GM23338 (cell line): ENCODE data around the gene IL22RA2. TPM values are rescaled to one million over a fixed set of nuclear protein-coding genes. Genes with fewer than 3 reads are reported as not detected.

ENCODE experiments used
- ATAC-seq: fragments of 200-7000 bp; cut with Tn5 transposase; 3 replicates; pipeline ENCODE4 v1.9.1; 2020
- DNase-seq: peaks from one replicate; pipeline ENCODE4 v3.0.0-alpha.2; 2015; ENCODE audit warnings: low spot score
- H2AFZ ChIP-seq: fragments of 200-600 bp; sonication (generic); 2 replicates; pipeline ENCODE4 v1.8.0; 2016; ENCODE audit warnings: antibody characterized with exemption, mild to moderate bottlenecking, moderate library complexity
- H3F3A ChIP-seq: fragments of 200-600 bp; sonication (generic); replicated peaks from 2 replicates; pipeline ENCODE4 v1.8.0; 2017; ENCODE audit warnings: antibody characterized with exemption, mixed run types, low read depth
- H3K27ac ChIP-seq: fragments of 200-600 bp; sonication (generic); 2 replicates; pipeline ENCODE4 v1.6.1; 2016; ENCODE audit warnings: low read depth
- H3K27me3 ChIP-seq: fragments of 200-600 bp; sonication (generic); 2 replicates; pipeline ENCODE4 v1.8.0; 2016; ENCODE audit warnings: mild to moderate bottlenecking, mixed run types, moderate library complexity; ENCODE audit not compliant: insufficient read depth
- H3K36me3 ChIP-seq: fragments of 200-600 bp; sonication (generic); 2 replicates; pipeline ENCODE4 v1.8.0; 2016; ENCODE audit warnings: mild to moderate bottlenecking; ENCODE audit not compliant: insufficient read depth
- H3K4me1 ChIP-seq: fragments of 200-600 bp; sonication (generic); 2 replicates; pipeline ENCODE4 v1.8.0; 2016; ENCODE audit warnings: mild to moderate bottlenecking, moderate library complexity; ENCODE audit not compliant: insufficient read depth
- H3K4me2 ChIP-seq: fragments of 200-600 bp; sonication (generic); 2 replicates; pipeline ENCODE4 v1.7.1; 2017; ENCODE audit warnings: mixed run types
- H3K4me3 ChIP-seq: fragments of 200-600 bp; sonication (generic); 2 replicates; pipeline ENCODE4 v1.6.1; 2016; ENCODE audit warnings: mixed run types
- H3K79me2 ChIP-seq: fragments of 200-600 bp; sonication (generic); replicated peaks from 2 replicates; pipeline ENCODE4 v1.8.0; 2017; ENCODE audit warnings: mild to moderate bottlenecking; ENCODE audit not compliant: insufficient read depth
- H3K9me2 ChIP-seq: fragments of 200-600 bp; sonication (generic); 2 replicates; pipeline ENCODE4 v1.8.0; 2017; ENCODE audit not compliant: insufficient read depth
- H4K20me1 ChIP-seq: fragments of 200-600 bp; sonication (generic); replicated peaks from 2 replicates; pipeline ENCODE4 v1.8.0; 2017; ENCODE audit warnings: mild to moderate bottlenecking; ENCODE audit not compliant: insufficient read depth
- H3K27ac Mint-ChIP-seq: 2 replicates; pipeline ENCODE4 v1.8.0; 2020; ENCODE audit warnings: inconsistent platforms, mild to moderate bottlenecking, moderate library complexity, mixed read lengths
- H3K27me3 Mint-ChIP-seq: 3 replicates; pipeline ENCODE4 v1.8.0; 2022; ENCODE audit warnings: low read depth, mild to moderate bottlenecking, moderate library complexity, mixed read lengths, inconsistent platforms; ENCODE audit not compliant: insufficient read depth, poor library complexity
- H3K36me3 Mint-ChIP-seq: 3 replicates; pipeline ENCODE4 v1.8.0; 2021; ENCODE audit warnings: low read depth, mild to moderate bottlenecking, inconsistent platforms, moderate library complexity, mixed read lengths
- H3K4me1 Mint-ChIP-seq: 3 replicates; pipeline ENCODE4 v1.8.0; 2020; ENCODE audit warnings: mild to moderate bottlenecking, inconsistent platforms, mixed read lengths
- H3K4me3 Mint-ChIP-seq: 3 replicates; pipeline ENCODE4 v1.8.0; 2021; ENCODE audit warnings: moderate library complexity, mild to moderate bottlenecking, inconsistent platforms, mixed read lengths
- H3K9me3 Mint-ChIP-seq: 3 replicates; pipeline ENCODE4 v1.8.0; 2020; ENCODE audit warnings: moderate library complexity, mild to moderate bottlenecking, inconsistent platforms, mixed read lengths
- EZH2 ChIP-seq: fragments of 200-600 bp; sonication (generic); IDR thresholded peaks from one replicate; pipeline ENCODE4 v1.8.0; 2017; ENCODE audit warnings: antibody characterized with exemption, mild to moderate bottlenecking, low read depth; ENCODE audit not compliant: unreplicated experiment
- JUNB ChIP-seq: IDR thresholded peaks from one replicate; pipeline ENCODE4 v1.6.1; 2016; ENCODE audit warnings: antibody characterized with exemption; ENCODE audit not compliant: unreplicated experiment
- NANOG ChIP-seq: IDR thresholded peaks from 2 replicates; pipeline ENCODE4 v1.6.1; 2016; ENCODE audit warnings: antibody characterized with exemption, borderline replicate concordance
- POLR2AphosphoS5 ChIP-seq: IDR thresholded peaks from 2 replicates; pipeline ENCODE4 v1.6.1; 2016; ENCODE audit warnings: antibody characterized with exemption, low read depth
- STAT1 ChIP-seq: IDR thresholded peaks from one replicate; pipeline ENCODE4 v1.6.1; 2016; ENCODE audit warnings: antibody characterized with exemption; ENCODE audit not compliant: unreplicated experiment
- ZNF114 ChIP-seq: fragments of 250-450 bp; sonication (Bioruptor Pico); IDR thresholded peaks from 2 replicates; pipeline ENCODE4 v1.5.0; 2020; ENCODE audit warnings: mild to moderate bottlenecking, moderate library complexity
- polyA plus RNA-seq: library from polyadenylated mRNA; unstranded; fragments of >200 nt; fragmentation: Nextera tagmentation; extraction: Ambion mirVana; gene quantifications from 2 replicates; pipeline ENCODE4 v1.2.1, GENCODE V29; 2016
- total RNA-seq: library from RNA; depleted of rRNA; stranded (reverse); fragments of >200 nt; shearing (Covaris generic); gene quantifications from 2 replicates; pipeline ENCODE4 v1.2.3, GENCODE V29; 2014
- TF ChIP-seq, protein P1 (sequence below): fragments of 250-450 bp; sonication (Bioruptor Pico); IDR thresholded peaks from 2 replicates; pipeline ENCODE4 v1.5.0; 2020; ENCODE audit warnings: mild to moderate bottlenecking, moderate library complexity
- TF ChIP-seq, protein P2 (sequence below): IDR thresholded peaks from 2 replicates; pipeline ENCODE4 v1.6.1; 2016; ENCODE audit warnings: antibody characterized with exemption

IL22RA2 gene
- total and polyA plus RNA-seq, 2 experiments from 2014 or later, result not detected

DNA sequence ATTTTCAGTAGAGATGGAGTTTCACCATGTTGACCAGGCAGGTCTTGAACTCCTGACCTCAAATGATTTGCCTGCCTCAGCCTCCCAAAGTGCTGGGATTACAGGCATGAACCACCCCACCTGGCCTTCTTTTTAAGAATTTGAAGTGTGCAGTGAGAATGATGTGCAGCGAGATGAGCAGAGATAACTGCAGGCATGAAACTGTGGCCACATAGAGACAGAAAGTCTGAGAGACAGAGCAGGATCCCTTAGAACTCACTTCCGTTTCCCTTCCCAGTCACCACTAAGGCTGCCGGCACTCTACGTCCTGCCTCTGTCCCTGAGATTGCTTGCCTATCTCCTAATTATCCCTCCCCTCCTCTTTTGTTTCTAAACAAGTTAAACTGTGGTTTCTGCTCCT, 27.2 kb downstream of the IL22RA2 start (continued):
- TF ChIP-seq, protein P1, sequence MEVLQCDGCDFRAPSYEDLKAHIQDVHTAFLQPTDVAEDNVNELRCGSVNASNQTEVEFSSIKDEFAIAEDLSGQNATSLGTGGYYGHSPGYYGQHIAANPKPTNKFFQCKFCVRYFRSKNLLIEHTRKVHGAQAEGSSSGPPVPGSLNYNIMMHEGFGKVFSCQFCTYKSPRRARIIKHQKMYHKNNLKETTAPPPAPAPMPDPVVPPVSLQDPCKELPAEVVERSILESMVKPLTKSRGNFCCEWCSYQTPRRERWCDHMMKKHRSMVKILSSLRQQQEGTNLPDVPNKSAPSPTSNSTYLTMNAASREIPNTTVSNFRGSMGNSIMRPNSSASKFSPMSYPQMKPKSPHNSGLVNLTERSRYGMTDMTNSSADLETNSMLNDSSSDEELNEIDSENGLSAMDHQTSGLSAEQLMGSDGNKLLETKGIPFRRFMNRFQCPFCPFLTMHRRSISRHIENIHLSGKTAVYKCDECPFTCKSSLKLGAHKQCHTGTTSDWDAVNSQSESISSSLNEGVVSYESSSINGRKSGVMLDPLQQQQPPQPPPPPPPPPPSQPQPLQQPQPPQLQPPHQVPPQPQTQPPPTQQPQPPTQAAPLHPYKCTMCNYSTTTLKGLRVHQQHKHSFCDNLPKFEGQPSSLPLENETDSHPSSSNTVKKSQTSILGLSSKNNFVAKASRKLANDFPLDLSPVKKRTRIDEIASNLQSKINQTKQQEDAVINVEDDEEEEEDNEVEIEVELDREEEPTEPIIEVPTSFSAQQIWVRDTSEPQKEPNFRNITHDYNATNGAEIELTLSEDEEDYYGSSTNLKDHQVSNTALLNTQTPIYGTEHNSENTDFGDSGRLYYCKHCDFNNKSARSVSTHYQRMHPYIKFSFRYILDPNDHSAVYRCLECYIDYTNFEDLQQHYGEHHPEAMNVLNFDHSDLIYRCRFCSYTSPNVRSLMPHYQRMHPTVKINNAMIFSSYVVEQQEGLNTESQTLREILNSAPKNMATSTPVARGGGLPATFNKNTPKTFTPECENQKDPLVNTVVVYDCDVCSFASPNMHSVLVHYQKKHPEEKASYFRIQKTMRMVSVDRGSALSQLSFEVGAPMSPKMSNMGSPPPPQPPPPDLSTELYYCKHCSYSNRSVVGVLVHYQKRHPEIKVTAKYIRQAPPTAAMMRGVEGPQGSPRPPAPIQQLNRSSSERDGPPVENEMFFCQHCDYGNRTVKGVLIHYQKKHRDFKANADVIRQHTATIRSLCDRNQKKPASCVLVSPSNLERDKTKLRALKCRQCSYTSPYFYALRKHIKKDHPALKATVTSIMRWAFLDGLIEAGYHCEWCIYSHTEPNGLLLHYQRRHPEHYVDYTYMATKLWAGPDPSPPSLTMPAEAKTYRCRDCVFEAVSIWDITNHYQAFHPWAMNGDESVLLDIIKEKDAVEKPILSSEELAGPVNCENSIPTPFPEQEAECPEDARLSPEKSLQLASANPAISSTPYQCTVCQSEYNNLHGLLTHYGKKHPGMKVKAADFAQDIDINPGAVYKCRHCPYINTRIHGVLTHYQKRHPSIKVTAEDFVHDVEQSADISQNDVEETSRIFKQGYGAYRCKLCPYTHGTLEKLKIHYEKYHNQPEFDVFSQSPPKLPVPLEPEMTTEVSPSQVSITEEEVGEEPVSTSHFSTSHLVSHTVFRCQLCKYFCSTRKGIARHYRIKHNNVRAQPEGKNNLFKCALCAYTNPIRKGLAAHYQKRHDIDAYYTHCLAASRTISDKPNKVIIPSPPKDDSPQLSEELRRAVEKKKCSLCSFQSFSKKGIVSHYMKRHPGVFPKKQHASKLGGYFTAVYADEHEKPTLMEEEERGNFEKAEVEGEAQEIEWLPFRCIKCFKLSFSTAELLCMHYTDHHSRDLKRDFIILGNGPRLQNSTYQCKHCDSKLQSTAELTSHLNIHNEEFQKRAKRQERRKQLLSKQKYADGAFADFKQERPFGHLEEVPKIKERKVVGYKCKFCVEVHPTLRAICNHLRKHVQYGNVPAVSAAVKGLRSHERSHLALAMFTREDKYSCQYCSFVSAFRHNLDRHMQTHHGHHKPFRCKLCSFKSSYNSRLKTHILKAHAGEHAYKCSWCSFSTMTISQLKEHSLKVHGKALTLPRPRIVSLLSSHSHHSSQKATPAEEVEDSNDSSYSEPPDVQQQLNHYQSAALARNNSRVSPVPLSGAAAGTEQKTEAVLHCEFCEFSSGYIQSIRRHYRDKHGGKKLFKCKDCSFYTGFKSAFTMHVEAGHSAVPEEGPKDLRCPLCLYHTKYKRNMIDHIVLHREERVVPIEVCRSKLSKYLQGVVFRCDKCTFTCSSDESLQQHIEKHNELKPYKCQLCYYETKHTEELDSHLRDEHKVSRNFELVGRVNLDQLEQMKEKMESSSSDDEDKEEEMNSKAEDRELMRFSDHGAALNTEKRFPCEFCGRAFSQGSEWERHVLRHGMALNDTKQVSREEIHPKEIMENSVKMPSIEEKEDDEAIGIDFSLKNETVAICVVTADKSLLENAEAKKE (CRISPR knock-in tag), result no peak
- TF ChIP-seq STAT1, result no peak
- no peak for TF ChIP-seq JUNB
- no peak for TF ChIP-seq NANOG
- TF ChIP-seq ZNF114, result no peak
- TF ChIP-seq POLR2AphosphoS5, result no peak
- TF ChIP-seq EZH2, result no peak
- TF ChIP-seq, protein P2, sequence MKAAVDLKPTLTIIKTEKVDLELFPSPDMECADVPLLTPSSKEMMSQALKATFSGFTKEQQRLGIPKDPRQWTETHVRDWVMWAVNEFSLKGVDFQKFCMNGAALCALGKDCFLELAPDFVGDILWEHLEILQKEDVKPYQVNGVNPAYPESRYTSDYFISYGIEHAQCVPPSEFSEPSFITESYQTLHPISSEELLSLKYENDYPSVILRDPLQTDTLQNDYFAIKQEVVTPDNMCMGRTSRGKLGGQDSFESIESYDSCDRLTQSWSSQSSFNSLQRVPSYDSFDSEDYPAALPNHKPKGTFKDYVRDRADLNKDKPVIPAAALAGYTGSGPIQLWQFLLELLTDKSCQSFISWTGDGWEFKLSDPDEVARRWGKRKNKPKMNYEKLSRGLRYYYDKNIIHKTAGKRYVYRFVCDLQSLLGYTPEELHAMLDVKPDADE, result no peak

DNA sequence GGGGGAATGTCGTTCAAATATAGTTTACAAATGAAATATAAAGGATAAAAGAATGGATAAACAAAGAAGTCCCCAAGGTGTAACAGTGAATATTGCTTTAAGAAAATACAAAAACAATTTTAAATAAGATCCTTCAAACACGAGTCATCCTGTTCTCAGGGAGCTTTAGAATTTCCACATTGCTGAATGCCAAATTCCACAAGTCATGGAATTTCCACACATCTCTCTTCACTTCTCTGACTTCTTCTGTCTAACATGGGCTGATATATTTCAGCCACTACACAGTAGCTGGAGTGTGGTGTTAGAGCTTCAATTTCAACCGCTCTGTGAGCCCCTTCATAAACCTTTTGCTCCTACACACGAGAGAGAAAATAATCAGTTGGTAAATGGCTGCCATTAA, 28.0 kb downstream of the IL22RA2 start:
- no peak overlapping the region for H3K27ac ChIP-seq
- no peaks in the 10 kb centered on the region for H3K36me3 Mint-ChIP-seq
- H2AFZ ChIP-seq, result no peak overlapping the region
- no peaks in the 10 kb centered on the region for H3K79me2 ChIP-seq
- no peaks in the 10 kb centered on the region for H3K27me3 ChIP-seq
- H3K27me3 Mint-ChIP-seq, result peaks cover 4% of the 10 kb centered on the region
- no peaks in the 10 kb centered on the region for H3F3A ChIP-seq
- no peaks in the 10 kb centered on the region; the same call in 1 of the 2 replicates for H3K36me3 ChIP-seq
- H4K20me1 ChIP-seq, result no peaks in the 10 kb centered on the region
- H3K9me2 ChIP-seq, result 0 out of 2 replicates have a peak, but pooled peaks cover 3% of the 10 kb centered on the region
- peaks cover 2% of the 10 kb centered on the region; the same call in 1 of the 3 replicates for H3K9me3 Mint-ChIP-seq
- DNase-seq (no peak), ATAC-seq (no peak)
- no peak overlapping the region for H3K4me3 Mint-ChIP-seq
- no peak overlapping the region for H3K27ac Mint-ChIP-seq
- H3K4me2 ChIP-seq, result no peak overlapping the region
- H3K4me1 ChIP-seq, result no peaks in the 10 kb centered on the region
- H3K4me1 Mint-ChIP-seq, result no peaks in the 10 kb centered on the region
- no peak overlapping the region for H3K4me3 ChIP-seq
- no peak for TF ChIP-seq STAT1
- TF ChIP-seq, protein P1 (CRISPR knock-in tag), result no peak
